Measurements from ENCODE around the gene SAT1. TPM values are rescaled to one million over a fixed set of nuclear protein-coding genes. Genes with fewer than 3 reads are reported as not detected.

SAT1 gene
- total RNA-seq, 1 experiment from 2014 or later = 448 TPM

DNA sequence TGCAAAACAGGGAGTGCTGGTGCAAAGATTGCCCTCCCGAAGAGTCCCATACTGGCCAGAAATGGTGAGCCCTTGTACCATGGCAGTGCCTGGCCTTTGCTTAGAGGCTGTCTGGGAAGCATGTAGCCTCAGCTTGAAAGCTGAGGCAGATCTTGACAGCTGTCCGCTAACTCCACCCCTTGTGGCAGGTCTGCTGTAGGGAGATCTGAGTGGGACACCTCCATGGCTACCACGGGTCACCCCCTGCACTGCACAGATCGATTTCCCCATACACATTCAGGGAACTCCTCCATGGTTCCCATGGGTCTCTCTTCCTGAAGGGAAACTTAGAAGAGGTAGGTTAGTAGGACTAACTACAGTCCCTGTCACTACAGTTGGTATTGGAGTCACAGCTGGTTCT lies 33.8 kb upstream of the SAT1 start:
- no peaks in the 10 kb centered on the region for H3K27me3 ChIP-seq (ENCODE audit: low read length)
- H3K36me3 ChIP-seq (ENCODE audit: low read depth, low read length) = no peaks in the 10 kb centered on the region
- no TSS peak for BruUV-seq (replicated peaks)
- no peaks in the 10 kb centered on the region for H3K9me2 ChIP-seq (replicated peaks; ENCODE audit: low read length)
- no peak overlapping the region for H3K27ac ChIP-seq (ENCODE audit: low read length)
- peaks cover 16% of the 10 kb centered on the region for H3K4me1 ChIP-seq (ENCODE audit: insufficient read depth, low read length)
- no peaks in the 10 kb centered on the region for H3K9me3 ChIP-seq (ENCODE audit: low read length)
- no peak overlapping the region for H3K9ac ChIP-seq (ENCODE audit: low read length)
- no peaks in the 10 kb centered on the region for H3F3A ChIP-seq (ENCODE audit: low read length, unreplicated experiment)
- no peaks in the 10 kb centered on the region for H4K20me1 ChIP-seq (ENCODE audit: low read length)
- CTCF ChIA-PET = no interaction called here
- DNase-seq (no peak), ATAC-seq (no peak)
- intact Hi-C loops (cut with micrococcal nuclease) = no loop called here
- POLR2A ChIA-PET (ENCODE audit: unreplicated experiment) = no interaction called here
- TF ChIP-seq EZH2phosphoT487 (IDR thresholded peaks at IDR 0.05; ENCODE audit: borderline replicate concordance, low read length) (no peak), EZH2 (IDR thresholded peaks at IDR 0.05; ENCODE audit: low read length, unreplicated experiment) (no peak)
- TF ChIP-seq, protein P1, sequence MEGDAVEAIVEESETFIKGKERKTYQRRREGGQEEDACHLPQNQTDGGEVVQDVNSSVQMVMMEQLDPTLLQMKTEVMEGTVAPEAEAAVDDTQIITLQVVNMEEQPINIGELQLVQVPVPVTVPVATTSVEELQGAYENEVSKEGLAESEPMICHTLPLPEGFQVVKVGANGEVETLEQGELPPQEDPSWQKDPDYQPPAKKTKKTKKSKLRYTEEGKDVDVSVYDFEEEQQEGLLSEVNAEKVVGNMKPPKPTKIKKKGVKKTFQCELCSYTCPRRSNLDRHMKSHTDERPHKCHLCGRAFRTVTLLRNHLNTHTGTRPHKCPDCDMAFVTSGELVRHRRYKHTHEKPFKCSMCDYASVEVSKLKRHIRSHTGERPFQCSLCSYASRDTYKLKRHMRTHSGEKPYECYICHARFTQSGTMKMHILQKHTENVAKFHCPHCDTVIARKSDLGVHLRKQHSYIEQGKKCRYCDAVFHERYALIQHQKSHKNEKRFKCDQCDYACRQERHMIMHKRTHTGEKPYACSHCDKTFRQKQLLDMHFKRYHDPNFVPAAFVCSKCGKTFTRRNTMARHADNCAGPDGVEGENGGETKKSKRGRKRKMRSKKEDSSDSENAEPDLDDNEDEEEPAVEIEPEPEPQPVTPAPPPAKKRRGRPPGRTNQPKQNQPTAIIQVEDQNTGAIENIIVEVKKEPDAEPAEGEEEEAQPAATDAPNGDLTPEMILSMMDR (conservative IDR thresholded peaks at IDR 0.05; ENCODE audit: low read depth, low read length) = no peak
- H3K4me2 ChIP-seq (ENCODE audit: low read length) = no peak overlapping the region
- H3K4me3 ChIP-seq (ENCODE audit: low read length) = no peak overlapping the region
- H2AFZ ChIP-seq (ENCODE audit: low read length) = no peak overlapping the region
- no peaks in the 10 kb centered on the region for H3K79me2 ChIP-seq (ENCODE audit: low read length)

DNA sequence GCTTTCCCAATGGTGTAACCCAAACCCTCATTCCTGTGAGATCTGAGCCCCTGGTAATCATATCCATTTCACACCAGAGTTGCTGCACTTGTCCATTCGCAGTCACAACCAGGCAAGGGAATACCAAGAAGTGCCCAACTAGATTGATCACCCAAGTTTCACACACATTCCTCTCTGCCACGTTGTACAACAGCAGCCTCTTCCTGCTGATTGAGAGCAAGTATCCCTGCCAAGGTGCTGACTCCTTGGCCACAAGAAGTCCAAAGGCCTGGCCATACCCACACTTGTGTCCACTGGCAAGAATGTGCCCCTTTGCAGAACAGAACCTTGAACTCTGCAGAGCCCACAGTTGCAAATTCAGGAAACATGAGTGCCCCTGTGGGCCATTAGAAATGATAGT lies 33.4 kb upstream of the SAT1 start:
- no peak overlapping the region for H3K4me2 ChIP-seq (ENCODE audit: low read length)
- intact Hi-C loops (cut with micrococcal nuclease) = no loop called here
- no peaks in the 10 kb centered on the region for H4K20me1 ChIP-seq (ENCODE audit: low read length)
- ChIA-PET CTCF (no interaction called here), POLR2A (ENCODE audit: unreplicated experiment) (no interaction called here)
- no peaks in the 10 kb centered on the region for H3K9me2 ChIP-seq (replicated peaks; ENCODE audit: low read length)
- no peak for TF ChIP-seq EZH2phosphoT487 (IDR thresholded peaks at IDR 0.05; ENCODE audit: borderline replicate concordance, low read length)
- TF ChIP-seq, protein P1 (conservative IDR thresholded peaks at IDR 0.05; ENCODE audit: low read depth, low read length) = no peak
- TF ChIP-seq EZH2 (IDR thresholded peaks at IDR 0.05; ENCODE audit: low read length, unreplicated experiment) = no peak
- ATAC-seq (no peak), DNase-seq (no peak)
- H3K9ac ChIP-seq (ENCODE audit: low read length) = no peak overlapping the region
- no peak overlapping the region for H2AFZ ChIP-seq (ENCODE audit: low read length)
- H3K27me3 ChIP-seq (ENCODE audit: low read length) = no peaks in the 10 kb centered on the region
- no peaks in the 10 kb centered on the region for H3K36me3 ChIP-seq (ENCODE audit: low read depth, low read length)
- H3K79me2 ChIP-seq (ENCODE audit: low read length) = no peaks in the 10 kb centered on the region
- no TSS peak for BruUV-seq (replicated peaks)
- no peak overlapping the region for H3K27ac ChIP-seq (ENCODE audit: low read length)
- H3K4me1 ChIP-seq (ENCODE audit: insufficient read depth, low read length) = peaks cover 20% of the 10 kb centered on the region
- no peaks in the 10 kb centered on the region for H3K9me3 ChIP-seq (ENCODE audit: low read length)
- H3K4me3 ChIP-seq (ENCODE audit: low read length) = no peak overlapping the region
- no peaks in the 10 kb centered on the region for H3F3A ChIP-seq (ENCODE audit: low read length, unreplicated experiment)

DNA sequence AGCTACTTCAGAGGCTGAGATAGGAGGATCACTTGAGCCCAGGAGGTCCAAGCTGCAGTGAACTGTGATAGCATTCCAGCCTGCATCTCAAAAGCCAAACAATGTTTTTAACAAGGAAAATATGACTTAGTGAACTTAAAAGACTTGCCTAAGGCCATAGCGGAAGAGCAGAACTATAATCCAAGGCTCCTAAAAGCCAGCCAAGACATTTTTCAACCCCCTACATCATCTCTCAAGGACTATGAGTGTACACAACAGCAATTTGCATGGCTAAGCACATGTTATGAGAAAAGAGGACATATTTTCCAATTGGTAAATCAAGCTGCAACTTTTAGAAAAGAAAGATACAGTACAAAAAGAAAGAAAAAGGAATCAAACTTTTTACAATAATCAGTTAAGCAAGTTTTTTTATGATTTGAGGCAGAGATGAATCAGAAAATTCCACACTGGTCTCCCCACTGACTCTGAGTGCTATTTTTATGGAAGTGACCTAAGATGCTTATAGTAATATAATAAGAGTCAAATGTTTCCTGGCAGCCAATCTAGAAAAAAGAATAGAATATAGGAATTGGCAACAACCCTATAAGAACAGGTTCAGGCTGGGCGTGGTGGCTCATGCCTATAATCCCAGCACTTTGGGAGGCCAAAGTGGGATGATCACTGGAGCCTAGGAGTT lies 30.1 kb upstream of the SAT1 start:
- H3K9me2 ChIP-seq (replicated peaks; ENCODE audit: low read length) = no peaks in the 10 kb centered on the region
- no peaks in the 10 kb centered on the region for H3K79me2 ChIP-seq (ENCODE audit: low read length)
- H4K20me1 ChIP-seq (ENCODE audit: low read length) = no peaks in the 10 kb centered on the region
- H3K9ac ChIP-seq (ENCODE audit: low read length) = 0 out of 2 replicates have a peak overlapping the region, but pooled peaks have one; percentile 29
- intact Hi-C loops (cut with micrococcal nuclease) = no loop called here
- no TSS peak for BruUV-seq (replicated peaks)
- H3K27me3 ChIP-seq (ENCODE audit: low read length) = no peaks in the 10 kb centered on the region
- POLR2A ChIA-PET (ENCODE audit: unreplicated experiment) = interaction anchor here (0.7 kb wide), 1 partner anchor 9 kb away, joined by 4 read pairs; no protein-coding TSS in a partner anchor
- H3K4me3 ChIP-seq (ENCODE audit: low read length) = no peak overlapping the region
- H3K9me3 ChIP-seq (ENCODE audit: low read length) = no peaks in the 10 kb centered on the region
- peak overlapping the region; percentile 86 for H3K27ac ChIP-seq (ENCODE audit: low read length)
- no peaks in the 10 kb centered on the region for H3K36me3 ChIP-seq (ENCODE audit: low read depth, low read length)
- peak; percentile 73 for DNase-seq
- no peaks in the 10 kb centered on the region for H3F3A ChIP-seq (ENCODE audit: low read length, unreplicated experiment)
- H3K4me2 ChIP-seq (ENCODE audit: low read length) = peak overlapping the region; percentile 22
- 0 out of 2 replicates have a peak overlapping the region, but pooled peaks have one; percentile 13 for H2AFZ ChIP-seq (ENCODE audit: low read length)
- TF ChIP-seq, protein P1 (conservative IDR thresholded peaks at IDR 0.05; ENCODE audit: low read depth, low read length) = no peak
- TF ChIP-seq EZH2 (IDR thresholded peaks at IDR 0.05; ENCODE audit: low read length, unreplicated experiment) (no peak), EZH2phosphoT487 (IDR thresholded peaks at IDR 0.05; ENCODE audit: borderline replicate concordance, low read length) (no peak)
- CTCF ChIA-PET = interaction anchor here (0.6 kb wide), 1 partner anchor 11 kb away, joined by 3 read pairs; no protein-coding TSS in a partner anchor
- H3K4me1 ChIP-seq (ENCODE audit: insufficient read depth, low read length) = peaks cover 24% of the 10 kb centered on the region
- peak; percentile 87 for ATAC-seq

Data from PC-3 (cell line).